ENCODE data around the gene TMIGD3.

- TF ChIP-seq EZH2 (IDR thresholded peaks at IDR 0.05; ENCODE audit: borderline replicate concordance, insufficient read depth, low read depth, low read length, poor library complexity, severe bottlenecking) (no peak), CTCF (IDR thresholded peaks at IDR 0.05) (no peak)
These were observed 41.7 kb downstream of the TMIGD3 start for GRCh38 chr1:111461765-111462164.
